ENCODE measurements around the gene FOXO3. TPM values are rescaled to one million over a fixed set of nuclear protein-coding genes. Genes with fewer than 3 reads are reported as not detected.
A peak's percentile ranks its signal among the peaks of the same experiment; 100 is the strongest.

FOXO3 gene
- total RNA-seq, 3 donors from 2014 or later (not counting 1 experiment from before 2014, with no cell fraction given): 43.1 to 70.4 (median 51.3) TPM

DNA sequence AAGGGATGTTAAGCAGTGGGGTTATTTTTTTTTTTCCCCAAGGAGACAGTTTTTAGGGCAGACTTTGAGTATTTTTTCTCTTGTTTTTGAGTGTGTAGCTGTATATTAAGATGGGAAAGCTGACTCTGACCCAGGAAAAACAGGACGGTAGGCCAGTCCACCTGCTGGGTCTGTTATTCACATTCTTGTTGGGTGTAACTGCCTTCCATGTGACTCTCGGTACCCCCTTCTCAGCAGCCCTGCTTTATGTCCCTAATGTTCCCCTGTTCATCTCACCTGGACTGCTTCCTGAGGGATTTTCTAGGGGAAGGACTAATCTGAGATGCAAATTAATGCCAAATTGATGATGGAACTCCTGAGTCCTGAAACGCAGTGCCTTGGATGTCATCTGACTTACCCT lies 21.9 kb downstream of the FOXO3 start:
- Histone ChIP-seq H3K27me3 (ENCODE audit: control insufficient read depth, insufficient read depth, low read length) (no peaks in the 10 kb centered on the region), H3K4me1 (ENCODE audit: control insufficient read depth, insufficient read depth, low read length) (peaks cover 5% of the 10 kb centered on the region), H3K27ac (ENCODE audit: low read length) (no peak overlapping the region), H3K36me3 (ENCODE audit: control insufficient read depth, insufficient read depth, low read length) (peaks cover 2% of the 10 kb centered on the region), H3K4me3 (ENCODE audit: low read length) (no peak overlapping the region), H3K9me3 (ENCODE audit: control insufficient read depth, insufficient read depth, low read length) (no peaks in the 10 kb centered on the region)
- TF ChIP-seq, protein P1, sequence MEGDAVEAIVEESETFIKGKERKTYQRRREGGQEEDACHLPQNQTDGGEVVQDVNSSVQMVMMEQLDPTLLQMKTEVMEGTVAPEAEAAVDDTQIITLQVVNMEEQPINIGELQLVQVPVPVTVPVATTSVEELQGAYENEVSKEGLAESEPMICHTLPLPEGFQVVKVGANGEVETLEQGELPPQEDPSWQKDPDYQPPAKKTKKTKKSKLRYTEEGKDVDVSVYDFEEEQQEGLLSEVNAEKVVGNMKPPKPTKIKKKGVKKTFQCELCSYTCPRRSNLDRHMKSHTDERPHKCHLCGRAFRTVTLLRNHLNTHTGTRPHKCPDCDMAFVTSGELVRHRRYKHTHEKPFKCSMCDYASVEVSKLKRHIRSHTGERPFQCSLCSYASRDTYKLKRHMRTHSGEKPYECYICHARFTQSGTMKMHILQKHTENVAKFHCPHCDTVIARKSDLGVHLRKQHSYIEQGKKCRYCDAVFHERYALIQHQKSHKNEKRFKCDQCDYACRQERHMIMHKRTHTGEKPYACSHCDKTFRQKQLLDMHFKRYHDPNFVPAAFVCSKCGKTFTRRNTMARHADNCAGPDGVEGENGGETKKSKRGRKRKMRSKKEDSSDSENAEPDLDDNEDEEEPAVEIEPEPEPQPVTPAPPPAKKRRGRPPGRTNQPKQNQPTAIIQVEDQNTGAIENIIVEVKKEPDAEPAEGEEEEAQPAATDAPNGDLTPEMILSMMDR (IDR thresholded peaks at IDR 0.05): no peak
- intact Hi-C loops (cut with micrococcal nuclease): no loop called here
- peak overlapping the region; percentile 14 to 43 for H3K27ac Mint-ChIP-seq
- whole genome bisulfite sequencing (ENCODE audit: insufficient coverage): 96% methylated on average over 3 of the region's 3 CpGs
- no peak for ATAC-seq
- H3K36me3 Mint-ChIP-seq: no peaks in the 10 kb centered on the region
- no peak overlapping the region for H3K4me3 Mint-ChIP-seq
- H3K27me3 Mint-ChIP-seq (ENCODE audit: low read depth in 2 of 2): no peaks in the 10 kb centered on the region
- H3K4me1 Mint-ChIP-seq: peaks cover 62 to 72% of the 10 kb centered on the region in 2 donors
- no peaks in the 10 kb centered on the region for H3K9me3 Mint-ChIP-seq
- DNase-seq: no peak

DNA sequence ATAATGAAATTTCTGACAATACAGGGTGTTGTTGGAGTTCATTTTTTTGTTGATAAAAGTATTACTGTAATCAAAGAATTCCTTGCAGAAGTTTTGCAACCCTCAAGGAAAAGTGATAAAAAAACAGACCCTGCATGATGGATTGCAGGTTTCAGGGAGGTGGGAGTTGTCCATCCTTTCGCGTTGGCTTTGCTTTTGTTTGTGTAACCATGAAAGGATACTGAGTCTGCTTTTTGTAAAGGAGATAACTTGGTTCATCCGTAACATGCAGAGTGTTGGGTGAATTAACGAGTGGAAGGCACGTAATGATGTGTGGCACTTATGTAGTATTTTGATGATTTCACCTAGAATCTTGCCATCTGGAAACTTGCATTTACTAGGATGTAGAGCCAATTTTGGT lies 23.6 kb downstream of the FOXO3 start:
- Mint-ChIP-seq H3K4me3 (no peak overlapping the region), H3K27ac (no peak overlapping the region), H3K36me3 (no peaks in the 10 kb centered on the region), H3K9me3 (no peaks in the 10 kb centered on the region), H3K4me1 (peaks cover 67 to 75% of the 10 kb centered on the region in 2 donors), H3K27me3 (ENCODE audit: low read depth in 2 of 2) (no peaks in the 10 kb centered on the region)
- TF ChIP-seq, protein P1 (IDR thresholded peaks at IDR 0.05): no peak
- Histone ChIP-seq H3K27me3 (ENCODE audit: control insufficient read depth, insufficient read depth, low read length) (no peaks in the 10 kb centered on the region), H3K36me3 (ENCODE audit: control insufficient read depth, insufficient read depth, low read length) (no peaks in the 10 kb centered on the region), H3K9me3 (ENCODE audit: control insufficient read depth, insufficient read depth, low read length) (no peaks in the 10 kb centered on the region), H3K4me1 (ENCODE audit: control insufficient read depth, insufficient read depth, low read length) (peaks cover 14% of the 10 kb centered on the region), H3K4me3 (ENCODE audit: low read length) (no peak overlapping the region), H3K27ac (ENCODE audit: low read length) (no peak overlapping the region)
- DNase-seq (no peak), ATAC-seq (no peak)
- intact Hi-C loops (cut with micrococcal nuclease): no loop called here
- WGBS (ENCODE audit: insufficient coverage): over 99% methylated on average over 5 of the region's 5 CpGs

DNA sequence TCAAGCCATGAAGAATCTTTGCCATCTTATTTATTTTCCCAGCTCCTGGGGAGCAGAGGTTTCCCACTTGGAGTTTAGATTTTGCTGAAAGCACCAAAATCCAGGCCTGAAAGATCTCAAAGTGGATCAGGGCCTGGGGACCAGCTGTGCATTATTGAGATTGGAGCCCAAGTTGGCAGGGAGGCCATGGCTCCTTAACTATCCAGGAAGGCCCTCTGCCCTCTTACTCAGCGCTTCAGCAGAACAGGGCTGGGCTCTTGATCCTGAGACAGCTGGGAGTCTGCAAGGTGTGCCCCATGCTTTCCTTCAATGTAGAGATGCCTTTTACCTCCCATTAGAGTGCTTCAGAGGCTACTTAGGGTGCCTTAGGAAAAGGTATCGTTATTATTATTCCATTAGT lies 24.6 kb downstream of the FOXO3 start:
- DNase-seq: no peak
- H3K36me3 ChIP-seq (ENCODE audit: control insufficient read depth, insufficient read depth, low read length): no peaks in the 10 kb centered on the region
- intact Hi-C loops (cut with micrococcal nuclease): no loop called here
- H3K4me1 ChIP-seq (ENCODE audit: control insufficient read depth, insufficient read depth, low read length): peaks cover 16% of the 10 kb centered on the region
- H3K27me3 Mint-ChIP-seq (ENCODE audit: low read depth in 2 of 2): no peaks in the 10 kb centered on the region
- ATAC-seq: no peak
- no peak overlapping the region for H3K27ac Mint-ChIP-seq
- TF ChIP-seq, protein P1 (IDR thresholded peaks at IDR 0.05): no peak
- no peaks in the 10 kb centered on the region for H3K9me3 ChIP-seq (ENCODE audit: control insufficient read depth, insufficient read depth, low read length)
- no peak overlapping the region for H3K27ac ChIP-seq (ENCODE audit: low read length)
- no peak overlapping the region for H3K4me3 ChIP-seq (ENCODE audit: low read length)
- 90% methylated on average over 2 of the region's 2 CpGs for WGBS (ENCODE audit: insufficient coverage)
- peaks cover 75 to 77% of the 10 kb centered on the region in 2 donors for H3K4me1 Mint-ChIP-seq
- H3K4me3 Mint-ChIP-seq: no peak overlapping the region
- H3K9me3 Mint-ChIP-seq: no peaks in the 10 kb centered on the region
- H3K27me3 ChIP-seq (ENCODE audit: control insufficient read depth, insufficient read depth, low read length): no peaks in the 10 kb centered on the region
- no peaks in the 10 kb centered on the region for H3K36me3 Mint-ChIP-seq

DNA sequence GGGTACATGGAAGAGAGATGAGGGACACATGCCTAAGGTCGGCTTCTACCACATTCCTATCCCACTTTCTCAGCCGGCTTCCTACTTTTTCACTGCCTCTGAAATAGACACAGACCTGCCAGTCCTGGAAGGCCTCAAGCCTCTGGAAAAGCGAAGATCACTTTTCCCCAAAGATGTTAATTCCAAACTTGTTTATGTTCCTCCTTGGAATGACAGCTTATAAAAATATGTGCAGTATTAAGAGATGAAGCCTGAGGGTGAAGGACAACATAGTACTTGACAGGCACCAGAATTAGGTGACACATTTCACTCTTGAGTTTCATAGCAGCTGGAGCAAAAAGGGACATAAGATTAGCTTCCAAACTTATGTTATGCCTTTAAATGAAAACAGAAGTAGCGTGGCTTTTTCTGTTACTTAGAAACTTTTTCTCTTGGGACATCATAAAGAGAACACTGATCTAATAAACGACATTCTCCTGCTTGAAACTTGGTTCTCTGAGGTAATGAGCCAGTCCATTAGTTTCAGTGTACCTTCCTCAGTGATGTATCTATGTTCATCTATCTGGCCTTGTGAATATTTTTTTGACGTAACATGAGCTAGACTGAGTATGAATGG lies 25.3 kb downstream of the FOXO3 start:
- Mint-ChIP-seq H3K27ac (peak overlapping the region in 1 of 2 donors; percentile 2), H3K36me3 (no peaks in the 10 kb centered on the region), H3K4me3 (no peak overlapping the region), H3K27me3 (ENCODE audit: low read depth in 2 of 2) (no peaks in the 10 kb centered on the region), H3K9me3 (no peaks in the 10 kb centered on the region), H3K4me1 (peaks cover 73 to 77% of the 10 kb centered on the region in 2 donors)
- ATAC-seq (no peak), DNase-seq (no peak)
- Histone ChIP-seq H3K4me3 (ENCODE audit: low read length) (no peak overlapping the region), H3K27ac (ENCODE audit: low read length) (no peak overlapping the region), H3K9me3 (ENCODE audit: control insufficient read depth, insufficient read depth, low read length) (no peaks in the 10 kb centered on the region), H3K36me3 (ENCODE audit: control insufficient read depth, insufficient read depth, low read length) (no peaks in the 10 kb centered on the region), H3K4me1 (ENCODE audit: control insufficient read depth, insufficient read depth, low read length) (peaks cover 14% of the 10 kb centered on the region), H3K27me3 (ENCODE audit: control insufficient read depth, insufficient read depth, low read length) (no peaks in the 10 kb centered on the region)
- intact Hi-C loops (cut with micrococcal nuclease): no loop called here
- TF ChIP-seq, protein P1 (IDR thresholded peaks at IDR 0.05): no peak
- WGBS (ENCODE audit: insufficient coverage): 87% methylated on average over 6 of the region's 6 CpGs
